SU-DHL-6 (cell line): ENCODE measurements around the gene SRCAP.
A peak's percentile ranks its signal among the peaks of the same experiment; 100 is the strongest.

Source experiments
- H2AFZ ChIP-seq: fragments of 200-600 bp; sonication (generic); 2 replicates; pipeline ENCODE4 v1.6.1; 2014; ENCODE audit warnings: low read depth, mild to moderate bottlenecking, moderate library complexity, mixed read lengths, antibody characterized with exemption, low read length; ENCODE audit not compliant: severe bottlenecking
- H3F3A ChIP-seq: fragments of 200-600 bp; shearing (Covaris generic); 2 replicates; pipeline ENCODE4 v1.6.0; 2016; ENCODE audit warnings: antibody characterized with exemption, mild to moderate bottlenecking; ENCODE audit not compliant: insufficient read depth
- H3K27ac ChIP-seq: fragments of 200-600 bp; sonication (generic); 2 replicates; pipeline ENCODE4 v1.5.1; 2016; ENCODE audit warnings: low read depth, mild to moderate bottlenecking, low read length, moderate library complexity, mixed read lengths
- H3K27me3 ChIP-seq: fragments of 200-600 bp; sonication (generic), shearing (Covaris generic); 2 replicates; pipeline ENCODE4 v1.6.0; 2014; ENCODE audit warnings: mild to moderate bottlenecking, low read length
- H3K36me3 ChIP-seq: fragments of 200-600 bp; sonication (generic); 2 replicates; pipeline ENCODE4 v1.6.1; 2014; ENCODE audit warnings: mild to moderate bottlenecking, low read length, mixed read lengths
- H3K4me2 ChIP-seq: fragments of 300-600, 200-600 bp; shearing (Covaris generic), sonication (generic); 2 replicates; pipeline ENCODE4 v1.6.0; 2014; ENCODE audit warnings: low read length, low read depth, mild to moderate bottlenecking; ENCODE audit not compliant: poor library complexity, severe bottlenecking
- H3K4me3 ChIP-seq: fragments of 200-600 bp; sonication (generic); 2 replicates; pipeline ENCODE4 v1.5.1; 2014; ENCODE audit warnings: antibody characterized with exemption, low read length, mild to moderate bottlenecking, mixed read lengths; ENCODE audit not compliant: insufficient read depth, poor library complexity, severe bottlenecking
- H3K79me2 ChIP-seq: fragments of 200-600 bp; sonication (generic); 2 replicates; pipeline ENCODE4 v1.6.1; 2014; ENCODE audit warnings: mild to moderate bottlenecking, low read length, moderate library complexity; ENCODE audit not compliant: insufficient read depth
- H3K9ac ChIP-seq: fragments of 200-600 bp; sonication (generic); 2 replicates; pipeline ENCODE4 v1.7.0; 2014; ENCODE audit warnings: mild to moderate bottlenecking, low read length
- H3K9me2 ChIP-seq: fragments of 200-600 bp; sonication (generic); replicated peaks from 2 replicates; pipeline ENCODE4 v1.6.1; 2014; ENCODE audit warnings: low read length; ENCODE audit not compliant: insufficient read depth
- H3K9me3 ChIP-seq: fragments of 200-600 bp; sonication (generic); 2 replicates; pipeline ENCODE4 v1.6.1; 2014; ENCODE audit warnings: low read length, mixed read lengths; ENCODE audit not compliant: insufficient read depth
- H4K20me1 ChIP-seq: fragments of 200-600 bp; sonication (generic); 2 replicates; pipeline ENCODE4 v1.6.1; 2014; ENCODE audit warnings: low read depth, mild to moderate bottlenecking, antibody characterized with exemption, low read length, moderate library complexity, mixed read lengths
- EZH2phosphoT487 ChIP-seq: fragments of 200-600 bp; sonication (generic), shearing (Covaris generic); conservative IDR thresholded peaks from 2 replicates; pipeline ENCODE4 v1.6.1; 2018; ENCODE audit warnings: mild to moderate bottlenecking, antibody characterized with exemption, low read length, moderate library complexity, mixed read lengths
- TF ChIP-seq, protein P1 (sequence below): fragments of 200-600 bp; sonication (generic); IDR thresholded peaks from one replicate; pipeline ENCODE4 v1.5.1; 2017; ENCODE audit warnings: antibody characterized with exemption, mild to moderate bottlenecking, low read length, moderate library complexity; ENCODE audit not compliant: insufficient read depth, poor library complexity, severe bottlenecking

SRCAP gene

DNA sequence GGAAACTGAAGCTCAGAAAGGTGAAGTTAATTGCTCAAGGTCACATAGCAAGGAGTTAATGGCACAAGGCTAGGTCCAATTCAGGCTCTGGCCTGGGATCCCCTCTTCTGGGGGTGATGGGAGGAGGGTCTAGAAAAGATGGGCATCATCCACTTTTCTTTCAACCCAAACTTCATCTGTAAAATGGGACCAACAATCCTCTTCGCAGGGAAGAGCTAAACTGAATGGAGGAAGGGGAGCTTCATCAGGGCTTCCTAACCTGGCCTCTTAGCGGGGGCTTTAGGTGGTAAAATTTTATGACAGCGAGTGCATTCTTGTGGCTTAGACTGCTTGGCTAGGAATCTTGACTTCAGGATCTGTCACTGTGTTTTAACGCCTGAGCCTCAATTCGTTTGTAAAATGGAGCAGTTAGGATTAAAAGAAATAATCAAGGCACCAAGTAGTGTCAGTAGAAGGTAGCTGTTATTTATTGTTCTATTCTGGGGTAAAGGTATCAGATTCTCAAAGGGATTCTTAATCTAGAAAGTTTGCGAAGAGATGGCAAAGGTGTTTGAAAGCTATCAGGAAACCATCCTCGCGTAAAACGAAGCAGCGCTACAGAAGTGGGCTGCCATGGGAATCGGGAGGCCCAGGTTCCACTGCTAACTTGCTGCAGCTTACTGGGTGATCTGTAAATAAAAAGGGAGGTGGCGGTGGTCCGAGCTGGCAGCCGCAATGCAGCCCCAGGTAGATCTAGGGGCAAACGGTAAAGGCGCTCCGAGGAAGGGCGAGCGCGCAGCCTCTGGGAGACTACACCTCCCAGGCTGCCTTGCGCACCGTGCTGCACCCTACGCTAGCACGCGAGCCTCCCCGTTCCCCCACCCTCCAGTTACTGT is 1.5 kb upstream of the SRCAP start:
- H3K9ac ChIP-seq, result peak overlapping the region; percentile 100
- no peaks in the 10 kb centered on the region for H3K9me2 ChIP-seq
- no peaks in the 10 kb centered on the region for H4K20me1 ChIP-seq
- peak overlapping the region; percentile 83 for H3K4me2 ChIP-seq
- peaks cover 16% of the 10 kb centered on the region for H3K36me3 ChIP-seq
- peak overlapping the region; percentile 73 for H2AFZ ChIP-seq
- H3K4me3 ChIP-seq, result peak overlapping the region; percentile 87
- H3K27ac ChIP-seq, result peak overlapping the region; percentile 95
- H3K27me3 ChIP-seq, result no peaks in the 10 kb centered on the region
- peaks cover 9% of the 10 kb centered on the region; the same call in 1 of the 2 replicates for H3F3A ChIP-seq
- H3K9me3 ChIP-seq, result no peaks in the 10 kb centered on the region
- H3K79me2 ChIP-seq, result peaks cover 33% of the 10 kb centered on the region
- TF ChIP-seq, protein P1, sequence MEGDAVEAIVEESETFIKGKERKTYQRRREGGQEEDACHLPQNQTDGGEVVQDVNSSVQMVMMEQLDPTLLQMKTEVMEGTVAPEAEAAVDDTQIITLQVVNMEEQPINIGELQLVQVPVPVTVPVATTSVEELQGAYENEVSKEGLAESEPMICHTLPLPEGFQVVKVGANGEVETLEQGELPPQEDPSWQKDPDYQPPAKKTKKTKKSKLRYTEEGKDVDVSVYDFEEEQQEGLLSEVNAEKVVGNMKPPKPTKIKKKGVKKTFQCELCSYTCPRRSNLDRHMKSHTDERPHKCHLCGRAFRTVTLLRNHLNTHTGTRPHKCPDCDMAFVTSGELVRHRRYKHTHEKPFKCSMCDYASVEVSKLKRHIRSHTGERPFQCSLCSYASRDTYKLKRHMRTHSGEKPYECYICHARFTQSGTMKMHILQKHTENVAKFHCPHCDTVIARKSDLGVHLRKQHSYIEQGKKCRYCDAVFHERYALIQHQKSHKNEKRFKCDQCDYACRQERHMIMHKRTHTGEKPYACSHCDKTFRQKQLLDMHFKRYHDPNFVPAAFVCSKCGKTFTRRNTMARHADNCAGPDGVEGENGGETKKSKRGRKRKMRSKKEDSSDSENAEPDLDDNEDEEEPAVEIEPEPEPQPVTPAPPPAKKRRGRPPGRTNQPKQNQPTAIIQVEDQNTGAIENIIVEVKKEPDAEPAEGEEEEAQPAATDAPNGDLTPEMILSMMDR, result no peak

DNA sequence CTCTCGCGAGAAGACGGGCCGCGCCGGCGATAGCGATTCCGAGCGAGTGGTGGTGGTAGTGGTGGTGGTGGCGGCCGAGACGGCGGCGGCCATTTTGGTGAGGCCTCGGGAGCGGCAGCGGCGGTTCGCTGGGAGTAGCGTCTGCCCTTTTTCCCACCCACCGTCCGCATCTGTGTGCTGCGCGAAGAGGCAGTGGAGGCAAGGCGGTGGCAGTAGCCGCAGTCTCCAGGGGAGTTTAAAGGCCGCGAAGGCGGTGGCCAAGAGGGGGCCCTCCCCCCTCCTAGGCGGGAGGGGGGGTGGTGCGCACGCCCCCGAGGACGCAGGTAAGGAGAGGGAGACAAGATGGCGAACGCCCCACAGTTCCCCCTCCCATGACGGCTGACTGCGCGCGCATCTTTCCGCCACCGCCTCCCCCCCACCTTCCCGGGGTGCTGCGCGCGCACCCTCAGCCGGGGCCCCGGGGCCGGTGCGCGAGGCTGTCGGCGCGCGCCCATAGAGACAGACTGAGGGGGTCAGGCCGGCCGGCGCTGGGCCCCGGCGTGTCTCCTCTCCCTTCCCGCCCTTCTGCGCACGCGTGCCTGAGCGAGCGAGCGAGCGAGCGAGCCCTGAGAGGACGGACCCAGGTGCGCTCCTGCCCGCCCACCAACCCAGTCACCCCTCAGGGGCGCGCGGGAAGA is 694 bp upstream of the SRCAP start:
- Histone ChIP-seq H3K9ac (peak overlapping the region; percentile 100), H3K79me2 (peaks cover 33% of the 10 kb centered on the region), H3K4me2 (peak overlapping the region; percentile 83), H3K27ac (peak overlapping the region; percentile 95), H3K4me3 (peak overlapping the region; percentile 87), H3K36me3 (peaks cover 20% of the 10 kb centered on the region), H3K9me3 (no peaks in the 10 kb centered on the region), H3F3A (peaks cover 9% of the 10 kb centered on the region; the same call in 1 of the 2 replicates), H3K9me2 (no peaks in the 10 kb centered on the region), H2AFZ (peak overlapping the region; percentile 74), H4K20me1 (no peaks in the 10 kb centered on the region), H3K27me3 (no peaks in the 10 kb centered on the region)
- no peak for TF ChIP-seq EZH2phosphoT487
- TF ChIP-seq, protein P1, result no peak

DNA sequence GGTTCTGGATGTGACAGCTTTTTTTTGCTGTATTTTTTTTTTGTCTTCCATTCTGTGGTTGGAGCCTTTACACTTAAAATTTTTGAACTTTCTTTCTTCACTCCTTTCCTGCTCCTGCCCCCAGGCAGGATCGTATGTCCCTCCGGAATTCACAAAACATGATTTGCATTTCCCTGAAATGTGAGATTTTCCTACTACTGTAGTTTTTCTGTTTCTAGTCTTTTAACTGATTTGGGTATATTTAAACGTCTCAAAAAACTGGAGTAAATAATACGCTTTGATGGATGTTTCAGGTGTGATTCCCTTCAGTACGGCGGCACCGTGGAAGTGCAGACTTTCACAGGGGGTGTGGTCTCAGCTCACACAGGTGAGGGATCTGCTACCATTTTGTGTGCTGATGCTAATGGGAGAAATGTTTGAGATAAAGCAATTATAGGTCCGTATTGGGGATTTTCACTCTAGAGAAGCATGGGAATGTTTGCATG is 686 bp downstream of the SRCAP start:
- Histone ChIP-seq H3K79me2 (peaks cover 33% of the 10 kb centered on the region), H2AFZ (no peak overlapping the region), H3K36me3 (peaks cover 27% of the 10 kb centered on the region), H3K27ac (peak overlapping the region; percentile 95), H4K20me1 (no peaks in the 10 kb centered on the region), H3K9ac (peak overlapping the region; percentile 100), H3K27me3 (no peaks in the 10 kb centered on the region), H3K9me2 (no peaks in the 10 kb centered on the region), H3K4me2 (peak overlapping the region; percentile 83), H3F3A (peaks cover 9% of the 10 kb centered on the region; the same call in 1 of the 2 replicates), H3K4me3 (peak overlapping the region; percentile 87), H3K9me3 (no peaks in the 10 kb centered on the region)
- TF ChIP-seq, protein P1, result no peak
- no peak for TF ChIP-seq EZH2phosphoT487
